ENCODE data around the gene GXYLT1. TPM values are rescaled to one million over a fixed set of nuclear protein-coding genes. Genes with fewer than 3 reads are reported as not detected.

Gene GXYLT1
- total RNA-seq, 1 experiment from 2014 or later = 9.0 TPM

DNA sequence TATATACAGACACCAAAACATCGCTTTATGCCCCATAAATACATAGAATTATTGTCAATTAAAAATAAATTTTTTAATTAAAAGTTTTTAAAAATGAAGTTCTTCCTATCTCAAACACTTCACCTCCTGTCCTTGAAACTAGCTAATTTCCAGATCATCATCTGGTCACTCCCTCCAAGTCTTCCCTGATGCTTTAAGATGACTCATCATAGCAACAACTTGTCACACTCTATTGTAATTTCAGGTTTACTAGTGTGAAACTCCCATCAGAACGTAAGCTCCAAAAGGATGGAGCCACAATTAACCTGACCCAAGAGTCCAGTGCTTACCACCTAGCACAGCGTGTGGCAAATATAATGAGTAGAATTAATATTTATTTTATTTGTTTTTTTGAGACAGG lies 16.3 kb downstream of the GXYLT1 start:
- H3K36me3 ChIP-seq (ENCODE audit: control insufficient read depth in 1 of 2, insufficient read depth in 2 of 2, low read length in 2 of 2) = no peaks in the 10 kb centered on the region
- no TSS peak for BruUV-seq (replicated peaks)
- H3K4me3 ChIP-seq (replicated peaks in 1 of 2; ENCODE audit: low read depth in 1 of 2, low read length in 2 of 2) = no peak overlapping the region
- ChIA-PET CTCF (interaction anchor here (0.7 to 1.9 kb wide), 2 partner anchors 244 to 864 kb away, joined by 3 to 4 read pairs; no protein-coding TSS in a partner anchor), POLR2A (no interaction called here), RAD21 (ENCODE audit: low non-redundant PET in 1 of 2, low total read pairs in 2 of 2, uncharacterized antibody in 2 of 2, unreplicated experiment in 2 of 2) (no interaction called here)
- peaks cover 20% of the 10 kb centered on the region; the same call in 1 of the 2 replicates for H4K20me1 ChIP-seq (ENCODE audit: insufficient read depth)
- H3K27me3 ChIP-seq (ENCODE audit: insufficient read depth, low read length) = no peaks in the 10 kb centered on the region
- H3K4me2 ChIP-seq (ENCODE audit: low read length) = no peak overlapping the region
- no peaks in the 10 kb centered on the region for H3K9me2 ChIP-seq (ENCODE audit: insufficient read depth)
- no peaks in the 10 kb centered on the region for H3K9me3 ChIP-seq (ENCODE audit: control insufficient read depth in 1 of 2, insufficient read depth in 1 of 2, low read depth in 1 of 2, low read length in 2 of 2)
- TF ChIP-seq SIN3A (IDR thresholded peaks at IDR 0.05; ENCODE audit: low read depth) = no peak
- no peak for TF ChIP-seq ZNF274 (IDR thresholded peaks at IDR 0.05; ENCODE audit: low read depth, low read length)
- TF ChIP-seq, protein P1, sequence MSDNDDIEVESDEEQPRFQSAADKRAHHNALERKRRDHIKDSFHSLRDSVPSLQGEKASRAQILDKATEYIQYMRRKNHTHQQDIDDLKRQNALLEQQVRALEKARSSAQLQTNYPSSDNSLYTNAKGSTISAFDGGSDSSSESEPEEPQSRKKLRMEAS (IDR thresholded peaks at IDR 0.05) = no peak
- TF ChIP-seq, protein P2, sequence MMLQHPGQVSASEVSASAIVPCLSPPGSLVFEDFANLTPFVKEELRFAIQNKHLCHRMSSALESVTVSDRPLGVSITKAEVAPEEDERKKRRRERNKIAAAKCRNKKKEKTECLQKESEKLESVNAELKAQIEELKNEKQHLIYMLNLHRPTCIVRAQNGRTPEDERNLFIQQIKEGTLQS (IDR thresholded peaks at IDR 0.05) = no peak
- no peak for TF ChIP-seq EZH2phosphoT487 (IDR thresholded peaks at IDR 0.05; ENCODE audit: borderline replicate concordance)
- TF ChIP-seq RAD21 (IDR thresholded peaks at IDR 0.05; ENCODE audit: low read depth) = no peak
- TF ChIP-seq ELF1 (IDR thresholded peaks at IDR 0.05; ENCODE audit: borderline replicate concordance, low read depth) = no peak
- TF ChIP-seq, protein P3, sequence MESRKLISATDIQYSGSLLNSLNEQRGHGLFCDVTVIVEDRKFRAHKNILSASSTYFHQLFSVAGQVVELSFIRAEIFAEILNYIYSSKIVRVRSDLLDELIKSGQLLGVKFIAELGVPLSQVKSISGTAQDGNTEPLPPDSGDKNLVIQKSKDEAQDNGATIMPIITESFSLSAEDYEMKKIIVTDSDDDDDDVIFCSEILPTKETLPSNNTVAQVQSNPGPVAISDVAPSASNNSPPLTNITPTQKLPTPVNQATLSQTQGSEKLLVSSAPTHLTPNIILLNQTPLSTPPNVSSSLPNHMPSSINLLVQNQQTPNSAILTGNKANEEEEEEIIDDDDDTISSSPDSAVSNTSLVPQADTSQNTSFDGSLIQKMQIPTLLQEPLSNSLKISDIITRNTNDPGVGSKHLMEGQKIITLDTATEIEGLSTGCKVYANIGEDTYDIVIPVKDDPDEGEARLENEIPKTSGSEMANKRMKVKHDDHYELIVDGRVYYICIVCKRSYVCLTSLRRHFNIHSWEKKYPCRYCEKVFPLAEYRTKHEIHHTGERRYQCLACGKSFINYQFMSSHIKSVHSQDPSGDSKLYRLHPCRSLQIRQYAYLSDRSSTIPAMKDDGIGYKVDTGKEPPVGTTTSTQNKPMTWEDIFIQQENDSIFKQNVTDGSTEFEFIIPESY (IDR thresholded peaks at IDR 0.05; ENCODE audit: extremely low read depth, insufficient replicate concordance, low read length) = no peak
- no peak for TF ChIP-seq POLR2A (IDR thresholded peaks at IDR 0.05; ENCODE audit: borderline replicate concordance, extremely low read depth, insufficient read depth, insufficient read length)
- TF ChIP-seq POLR2AphosphoS5 (IDR thresholded peaks at IDR 0.05; ENCODE audit: low read depth, low read length) = no peak
- no peak for TF ChIP-seq EZH2 (IDR thresholded peaks at IDR 0.05)
- no peak for TF ChIP-seq FOSL1 (IDR thresholded peaks at IDR 0.05; ENCODE audit: low read depth)
- no peak for TF ChIP-seq JUND (IDR thresholded peaks at IDR 0.05)
- no peak for TF ChIP-seq EGR1 (IDR thresholded peaks at IDR 0.05; ENCODE audit: low read depth)
- TF ChIP-seq CEBPB (IDR thresholded peaks at IDR 0.05; ENCODE audit: low read depth) = no peak
- no peak for TF ChIP-seq YY1 (IDR thresholded peaks at IDR 0.05; ENCODE audit: extremely low read depth, insufficient replicate concordance, low read depth, low read length)
- TF ChIP-seq TCF7L2 (IDR thresholded peaks at IDR 0.05; ENCODE audit: borderline replicate concordance, extremely low read depth, insufficient read depth, insufficient read length) = no peak
- TF ChIP-seq SRF (IDR thresholded peaks at IDR 0.05; ENCODE audit: low read depth) = no peak
- TF ChIP-seq, protein P4, sequence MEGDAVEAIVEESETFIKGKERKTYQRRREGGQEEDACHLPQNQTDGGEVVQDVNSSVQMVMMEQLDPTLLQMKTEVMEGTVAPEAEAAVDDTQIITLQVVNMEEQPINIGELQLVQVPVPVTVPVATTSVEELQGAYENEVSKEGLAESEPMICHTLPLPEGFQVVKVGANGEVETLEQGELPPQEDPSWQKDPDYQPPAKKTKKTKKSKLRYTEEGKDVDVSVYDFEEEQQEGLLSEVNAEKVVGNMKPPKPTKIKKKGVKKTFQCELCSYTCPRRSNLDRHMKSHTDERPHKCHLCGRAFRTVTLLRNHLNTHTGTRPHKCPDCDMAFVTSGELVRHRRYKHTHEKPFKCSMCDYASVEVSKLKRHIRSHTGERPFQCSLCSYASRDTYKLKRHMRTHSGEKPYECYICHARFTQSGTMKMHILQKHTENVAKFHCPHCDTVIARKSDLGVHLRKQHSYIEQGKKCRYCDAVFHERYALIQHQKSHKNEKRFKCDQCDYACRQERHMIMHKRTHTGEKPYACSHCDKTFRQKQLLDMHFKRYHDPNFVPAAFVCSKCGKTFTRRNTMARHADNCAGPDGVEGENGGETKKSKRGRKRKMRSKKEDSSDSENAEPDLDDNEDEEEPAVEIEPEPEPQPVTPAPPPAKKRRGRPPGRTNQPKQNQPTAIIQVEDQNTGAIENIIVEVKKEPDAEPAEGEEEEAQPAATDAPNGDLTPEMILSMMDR (IDR thresholded peaks at IDR 0.05 in 2 of 3, conservative IDR thresholded peaks at IDR 0.05 in 1 of 3; ENCODE audit: borderline replicate concordance in 1 of 3, insufficient read depth in 1 of 3, low read depth in 2 of 3, low read length in 2 of 3) = no peak
- TF ChIP-seq SP1 (IDR thresholded peaks at IDR 0.05; ENCODE audit: low read depth) = no peak
- H3K27ac ChIP-seq (ENCODE audit: low read depth, low read length) = no peak overlapping the region
- peaks cover 85% of the 10 kb centered on the region for H3K79me2 ChIP-seq (ENCODE audit: insufficient read depth, low read length)
- peaks cover 0 to 13% of the 10 kb centered on the region in 2 experiments; a peak in 2 of 4 replicates for H3K4me1 ChIP-seq (ENCODE audit: control insufficient read depth in 1 of 2, insufficient read depth in 2 of 2, low read length in 2 of 2)
- DNase-seq (ENCODE audit: low read depth, low spot score) = no peak
- H3K9ac ChIP-seq (ENCODE audit: low read length) = no peak overlapping the region
- intact Hi-C loops (cut with micrococcal nuclease) = no loop called here
- ATAC-seq = no peak
- no peak overlapping the region for H2AFZ ChIP-seq (ENCODE audit: low read depth, low read length, poor library complexity, severe bottlenecking)

Measured in HCT116 (cell line).